Measurements from ENCODE around the gene DPM3. TPM values are rescaled to one million over a fixed set of nuclear protein-coding genes. Genes with fewer than 3 reads are reported as not detected.
A peak's percentile ranks its signal among the peaks of the same experiment; 100 is the strongest.

Gene DPM3
- total and polyA plus RNA-seq, 2 of the 13 experiments (the other 11 are each of a cell fraction or from before 2014, with no cell fraction given): 23.2 to 53.4 TPM

GRCh38 chr1:155135415-155136028 lies 4.8 kb downstream of the DPM3 start, which contains the start of gene SLC50A1 (continued):
- 0 out of 2 replicates have a peak, but pooled peaks have one; percentile 26 for TF ChIP-seq ZNF124 (CRISPR knock-in tag; IDR thresholded peaks at IDR 0.05)
- peak; percentile 5; the same call in 1 of the 2 replicates for TF ChIP-seq NFYC (CRISPR knock-in tag; IDR thresholded peaks at IDR 0.05)
- TF ChIP-seq ZNF780A (CRISPR knock-in tag; IDR thresholded peaks at IDR 0.05): 0 out of 2 replicates have a peak, but pooled peaks have one; percentile 45
- no peak for TF ChIP-seq ZNF672 (CRISPR knock-in tag; IDR thresholded peaks at IDR 0.05)
- 0 out of 2 replicates have a peak, but pooled peaks have one; percentile 91 for TF ChIP-seq PAX8 (CRISPR knock-in tag; IDR thresholded peaks at IDR 0.05; ENCODE audit: borderline replicate concordance)
- peak; percentile 17 for TF ChIP-seq MED8 (CRISPR knock-in tag; IDR thresholded peaks at IDR 0.05; ENCODE audit: insufficient replicate concordance)
- TF ChIP-seq, protein P1, sequence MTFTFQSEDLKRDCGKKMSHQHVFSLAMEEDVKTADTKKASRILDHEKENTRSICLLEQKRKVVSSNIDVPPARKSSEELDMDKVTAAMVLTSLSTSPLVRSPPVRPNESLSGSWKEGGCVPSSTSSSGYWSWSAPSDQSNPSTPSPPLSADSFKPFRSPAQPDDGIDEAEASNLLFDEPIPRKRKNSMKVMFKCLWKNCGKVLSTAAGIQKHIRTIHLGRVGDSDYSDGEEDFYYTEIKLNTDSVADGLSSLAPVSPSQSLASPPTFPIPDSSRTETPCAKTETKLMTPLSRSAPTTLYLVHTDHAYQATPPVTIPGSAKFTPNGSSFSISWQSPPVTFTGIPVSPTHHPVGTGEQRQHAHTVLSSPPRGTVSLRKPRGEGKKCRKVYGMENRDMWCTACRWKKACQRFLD (CRISPR knock-in tag; IDR thresholded peaks at IDR 0.05; ENCODE audit: borderline replicate concordance): no peak
- TF ChIP-seq, protein P2, sequence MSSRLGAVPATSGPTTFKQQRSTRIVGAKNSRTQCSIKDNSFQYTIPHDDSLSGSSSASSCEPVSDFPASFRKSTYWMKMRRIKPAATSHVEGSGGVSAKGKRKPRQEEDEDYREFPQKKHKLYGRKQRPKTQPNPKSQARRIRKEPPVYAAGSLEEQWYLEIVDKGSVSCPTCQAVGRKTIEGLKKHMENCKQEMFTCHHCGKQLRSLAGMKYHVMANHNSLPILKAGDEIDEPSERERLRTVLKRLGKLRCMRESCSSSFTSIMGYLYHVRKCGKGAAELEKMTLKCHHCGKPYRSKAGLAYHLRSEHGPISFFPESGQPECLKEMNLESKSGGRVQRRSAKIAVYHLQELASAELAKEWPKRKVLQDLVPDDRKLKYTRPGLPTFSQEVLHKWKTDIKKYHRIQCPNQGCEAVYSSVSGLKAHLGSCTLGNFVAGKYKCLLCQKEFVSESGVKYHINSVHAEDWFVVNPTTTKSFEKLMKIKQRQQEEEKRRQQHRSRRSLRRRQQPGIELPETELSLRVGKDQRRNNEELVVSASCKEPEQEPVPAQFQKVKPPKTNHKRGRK (CRISPR knock-in tag; IDR thresholded peaks at IDR 0.05): no peak
- TF ChIP-seq, protein P3, sequence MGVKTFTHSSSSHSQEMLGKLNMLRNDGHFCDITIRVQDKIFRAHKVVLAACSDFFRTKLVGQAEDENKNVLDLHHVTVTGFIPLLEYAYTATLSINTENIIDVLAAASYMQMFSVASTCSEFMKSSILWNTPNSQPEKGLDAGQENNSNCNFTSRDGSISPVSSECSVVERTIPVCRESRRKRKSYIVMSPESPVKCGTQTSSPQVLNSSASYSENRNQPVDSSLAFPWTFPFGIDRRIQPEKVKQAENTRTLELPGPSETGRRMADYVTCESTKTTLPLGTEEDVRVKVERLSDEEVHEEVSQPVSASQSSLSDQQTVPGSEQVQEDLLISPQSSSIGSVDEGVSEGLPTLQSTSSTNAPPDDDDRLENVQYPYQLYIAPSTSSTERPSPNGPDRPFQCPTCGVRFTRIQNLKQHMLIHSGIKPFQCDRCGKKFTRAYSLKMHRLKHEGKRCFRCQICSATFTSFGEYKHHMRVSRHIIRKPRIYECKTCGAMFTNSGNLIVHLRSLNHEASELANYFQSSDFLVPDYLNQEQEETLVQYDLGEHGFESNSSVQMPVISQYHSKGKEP (CRISPR knock-in tag; IDR thresholded peaks at IDR 0.05): peak; percentile 54; the same call in 1 of the 2 replicates
- TF ChIP-seq, protein P4, sequence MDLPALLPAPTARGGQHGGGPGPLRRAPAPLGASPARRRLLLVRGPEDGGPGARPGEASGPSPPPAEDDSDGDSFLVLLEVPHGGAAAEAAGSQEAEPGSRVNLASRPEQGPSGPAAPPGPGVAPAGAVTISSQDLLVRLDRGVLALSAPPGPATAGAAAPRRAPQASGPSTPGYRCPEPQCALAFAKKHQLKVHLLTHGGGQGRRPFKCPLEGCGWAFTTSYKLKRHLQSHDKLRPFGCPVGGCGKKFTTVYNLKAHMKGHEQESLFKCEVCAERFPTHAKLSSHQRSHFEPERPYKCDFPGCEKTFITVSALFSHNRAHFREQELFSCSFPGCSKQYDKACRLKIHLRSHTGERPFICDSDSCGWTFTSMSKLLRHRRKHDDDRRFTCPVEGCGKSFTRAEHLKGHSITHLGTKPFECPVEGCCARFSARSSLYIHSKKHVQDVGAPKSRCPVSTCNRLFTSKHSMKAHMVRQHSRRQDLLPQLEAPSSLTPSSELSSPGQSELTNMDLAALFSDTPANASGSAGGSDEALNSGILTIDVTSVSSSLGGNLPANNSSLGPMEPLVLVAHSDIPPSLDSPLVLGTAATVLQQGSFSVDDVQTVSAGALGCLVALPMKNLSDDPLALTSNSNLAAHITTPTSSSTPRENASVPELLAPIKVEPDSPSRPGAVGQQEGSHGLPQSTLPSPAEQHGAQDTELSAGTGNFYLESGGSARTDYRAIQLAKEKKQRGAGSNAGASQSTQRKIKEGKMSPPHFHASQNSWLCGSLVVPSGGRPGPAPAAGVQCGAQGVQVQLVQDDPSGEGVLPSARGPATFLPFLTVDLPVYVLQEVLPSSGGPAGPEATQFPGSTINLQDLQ (CRISPR knock-in tag; IDR thresholded peaks at IDR 0.05): no peak
- peak; percentile 96 for TF ChIP-seq SAFB2 (CRISPR knock-in tag; IDR thresholded peaks at IDR 0.05; ENCODE audit: borderline replicate concordance, low read depth)
- TF ChIP-seq HMGXB3 (CRISPR knock-in tag; IDR thresholded peaks at IDR 0.05; ENCODE audit: borderline replicate concordance): peak; percentile 42; the same call in 1 of the 2 replicates
- TF ChIP-seq, protein P5, sequence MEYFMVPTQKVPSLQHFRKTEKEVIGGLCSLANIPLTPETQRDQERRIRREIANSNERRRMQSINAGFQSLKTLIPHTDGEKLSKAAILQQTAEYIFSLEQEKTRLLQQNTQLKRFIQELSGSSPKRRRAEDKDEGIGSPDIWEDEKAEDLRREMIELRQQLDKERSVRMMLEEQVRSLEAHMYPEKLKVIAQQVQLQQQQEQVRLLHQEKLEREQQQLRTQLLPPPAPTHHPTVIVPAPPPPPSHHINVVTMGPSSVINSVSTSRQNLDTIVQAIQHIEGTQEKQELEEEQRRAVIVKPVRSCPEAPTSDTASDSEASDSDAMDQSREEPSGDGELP (IDR thresholded peaks at IDR 0.05; ENCODE audit: borderline replicate concordance, low read depth): no peak
